H9 (cell line): ENCODE results near the gene WDR38. TPM values are rescaled to one million over a fixed set of nuclear protein-coding genes. Genes with fewer than 3 reads are reported as not detected.

Source experiments
- DNase-seq: peaks from one replicate; pipeline ENCODE4 v3.0.0-alpha.2; 2017
- H2AFZ ChIP-seq: one replicate; pipeline ENCODE4 v1.6.1; 2013; ENCODE audit warnings: mild to moderate bottlenecking, low read length, control low read depth, moderate library complexity
- H2AK5ac ChIP-seq: 2 replicates; pipeline ENCODE4 v1.6.1; 2013; ENCODE audit warnings: low read length, control low read depth, mixed read lengths; ENCODE audit not compliant: insufficient read length
- H2BK120ac ChIP-seq: one replicate; pipeline ENCODE4 v1.6.1; 2013; ENCODE audit warnings: low read depth, mild to moderate bottlenecking, low read length, control low read depth, inconsistent platforms; ENCODE audit not compliant: poor library complexity, severe bottlenecking
- H2BK12ac ChIP-seq: 2 replicates; pipeline ENCODE4 v1.6.1; 2013; ENCODE audit warnings: low read length, control low read depth, mixed read lengths, low read depth; ENCODE audit not compliant: insufficient read length
- H2BK15ac ChIP-seq: 2 replicates; pipeline ENCODE4 v1.6.1; 2013; ENCODE audit warnings: low read depth, low read length, control low read depth
- H2BK20ac ChIP-seq: one replicate; pipeline ENCODE4 v1.6.1; 2013; ENCODE audit warnings: low read depth, mild to moderate bottlenecking, low read length, control low read depth, inconsistent platforms; ENCODE audit not compliant: poor library complexity, severe bottlenecking
- H2BK5ac ChIP-seq: 2 replicates; pipeline ENCODE4 v1.6.1; 2013; ENCODE audit warnings: low read length, control low read depth, mixed read lengths; ENCODE audit not compliant: insufficient read length
- H3K14ac ChIP-seq: 2 replicates; pipeline ENCODE4 v1.6.1; 2013; ENCODE audit warnings: low read length, control low read depth; ENCODE audit not compliant: insufficient read depth
- H3K18ac ChIP-seq: 2 replicates; pipeline ENCODE4 v1.6.1; 2013; ENCODE audit warnings: low read depth, mild to moderate bottlenecking, mixed read lengths, low read length, control low read depth; ENCODE audit not compliant: insufficient read length
- H3K23ac ChIP-seq: 2 replicates; pipeline ENCODE4 v1.6.1; 2013; ENCODE audit warnings: low read length, control low read depth, mixed read lengths, low read depth; ENCODE audit not compliant: insufficient read length
- H3K23me2 ChIP-seq: 2 replicates; pipeline ENCODE4 v1.6.1; 2013; ENCODE audit warnings: low read depth, mild to moderate bottlenecking, mixed read lengths, low read length, control low read depth; ENCODE audit not compliant: insufficient read length, poor library complexity, severe bottlenecking
- H3K27ac ChIP-seq: 2 replicates; pipeline ENCODE4 v1.5.1; 2013; ENCODE audit warnings: low read length, control low read depth, mixed read lengths, low read depth; ENCODE audit not compliant: insufficient read length
- H3K27me3 ChIP-seq: 2 replicates; pipeline ENCODE4 v1.6.1; 2013; ENCODE audit warnings: low read length, control low read depth, inconsistent platforms; ENCODE audit not compliant: insufficient read depth
- H3K4ac ChIP-seq: 2 replicates; pipeline ENCODE4 v1.6.1; 2013; ENCODE audit warnings: low read depth, mild to moderate bottlenecking, control low read depth, inconsistent platforms, low read length, moderate library complexity
- H3K4me1 ChIP-seq: 2 replicates; pipeline ENCODE4 v1.6.1; 2013; ENCODE audit warnings: low read length, control low read depth, inconsistent platforms; ENCODE audit not compliant: insufficient read depth
- H3K4me2 ChIP-seq: 2 replicates; pipeline ENCODE4 v1.6.1; 2013; ENCODE audit warnings: low read length, control low read depth, mixed read lengths; ENCODE audit not compliant: insufficient read length, insufficient read depth
- H3K56ac ChIP-seq: 2 replicates; pipeline ENCODE4 v1.6.1; 2013; ENCODE audit warnings: low read depth, mild to moderate bottlenecking, mixed read lengths, low read length, control low read depth; ENCODE audit not compliant: insufficient read length
- H3K79me1 ChIP-seq: 2 replicates; pipeline ENCODE4 v1.6.1; 2013; ENCODE audit warnings: low read depth, mild to moderate bottlenecking, moderate library complexity, low read length, control low read depth, inconsistent platforms; ENCODE audit not compliant: insufficient read depth, poor library complexity, severe bottlenecking
- H3K79me2 ChIP-seq: 2 replicates; pipeline ENCODE4 v1.6.1; 2013; ENCODE audit warnings: low read length, control low read depth, inconsistent platforms; ENCODE audit not compliant: insufficient read depth
- H3K9ac ChIP-seq: 2 replicates; pipeline ENCODE4 v1.6.1; 2013; ENCODE audit warnings: low read length, control low read depth, mixed read lengths; ENCODE audit not compliant: insufficient read length; ENCODE audit errors: extremely low read depth
- H3K9me3 ChIP-seq: one replicate; pipeline ENCODE4 v1.6.1; 2013; ENCODE audit warnings: low read depth, low read length, inconsistent platforms; ENCODE audit not compliant: control insufficient read depth
- H3T11ph ChIP-seq: one replicate; pipeline ENCODE4 v1.6.1; 2013; ENCODE audit warnings: mild to moderate bottlenecking, low read length, control low read depth, inconsistent platforms
- H4K20me1 ChIP-seq: one replicate; pipeline ENCODE4 v1.6.1; 2013; ENCODE audit not compliant: control insufficient read depth, insufficient read length, insufficient read depth
- H4K5ac ChIP-seq: 2 replicates; pipeline ENCODE4 v1.6.1; 2013; ENCODE audit warnings: low read depth, mild to moderate bottlenecking, mixed read lengths, low read length, control low read depth; ENCODE audit not compliant: insufficient read length
- H4K8ac ChIP-seq: replicated peaks from 2 replicates; pipeline ENCODE4 v1.6.1; 2013; ENCODE audit warnings: low read length, control low read depth, mixed read lengths, low read depth; ENCODE audit not compliant: insufficient read length
- H4K91ac ChIP-seq: 2 replicates; pipeline ENCODE4 v1.6.1; 2013; ENCODE audit warnings: low read depth, mild to moderate bottlenecking, moderate library complexity, mixed read lengths, low read length, control low read depth; ENCODE audit not compliant: insufficient read length
- H3K27ac Mint-ChIP-seq, 3 experiments: 2 replicates in 2 of 3; 3 replicates in 1 of 3; pipeline ENCODE4 v1.8.0; 2020 to 2021; ENCODE audit warnings: mixed read lengths in 3 of 3, mild to moderate bottlenecking in 1 of 3, moderate library complexity in 1 of 3
- H3K27me3 Mint-ChIP-seq: 2 replicates; pipeline ENCODE4 v1.8.0; 2021; ENCODE audit warnings: low read depth, mild to moderate bottlenecking, moderate library complexity, mixed read lengths
- H3K36me3 Mint-ChIP-seq, 3 experiments: 2 replicates in 2 of 3; 3 replicates in 1 of 3; pipeline ENCODE4 v1.8.0; 2020 to 2021; ENCODE audit warnings: low read depth in 3 of 3, mixed read lengths in 3 of 3; ENCODE audit not compliant: insufficient read depth in 1 of 3
- H3K4me1 Mint-ChIP-seq, 2 experiments: 2 replicates each; pipeline ENCODE4 v1.8.0; 2020; ENCODE audit warnings: mixed read lengths in 2 of 2
- H3K4me3 Mint-ChIP-seq, 2 experiments: 2 replicates in 1 of 2; 3 replicates in 1 of 2; pipeline ENCODE4 v1.8.0; 2020 to 2021; ENCODE audit warnings: mild to moderate bottlenecking in 2 of 2, mixed read lengths in 2 of 2, moderate library complexity in 1 of 2
- H3K9me3 Mint-ChIP-seq, 2 experiments: 2 replicates in 1 of 2; 3 replicates in 1 of 2; pipeline ENCODE4 v1.8.0; 2020; ENCODE audit warnings: mild to moderate bottlenecking in 2 of 2, mixed read lengths in 2 of 2, moderate library complexity in 1 of 2
- CTCF ChIP-seq: fragments of 200-600 bp; sonication (generic); conservative IDR thresholded peaks from 3 replicates; pipeline ENCODE4 v1.8.0; 2021; ENCODE audit warnings: antibody characterized with exemption, mild to moderate bottlenecking
- WGBS: extraction: QIAGEN DNeasy Blood & Tissue Kit; methylation state at CpG from one replicate; pipeline ENCODE4 v1.1.7; 2013; ENCODE audit warnings: missing lambda C conversion rate, low lambda C conversion rate, mixed read lengths; ENCODE audit not compliant: insufficient read length; ENCODE audit errors: extremely low coverage; 5-methylcytosine and 5-hydroxymethylcytosine counted together
- total RNA-seq: library from RNA; stranded (reverse); gene quantifications from 2 replicates; pipeline ENCODE4 v1.2.1, GENCODE V29; 2021

The WDR38 gene
- total RNA-seq, 1 experiment from 2014 or later, result not detected

GRCh38 chr9:124854822-124855221 is 1.6 kb downstream of the WDR38 start:
- no peak overlapping the region for H3K56ac ChIP-seq
- no peak for DNase-seq
- peaks cover 3% of the 10 kb centered on the region; the same call in 1 of the 2 replicates for H3K4me1 ChIP-seq
- no peak overlapping the region for H3T11ph ChIP-seq
- Mint-ChIP-seq H3K9me3 (no peaks in the 10 kb centered on the region), H3K27me3 (no peaks in the 10 kb centered on the region; the same call in 1 of the 2 replicates), H3K27ac (peak overlapping the region in 2 of 3 experiments; percentile 39 to 48; a peak in 2 of 7 replicates), H3K4me1 (peaks cover 10 to 20% of the 10 kb centered on the region in 2 experiments), H3K4me3 (peak overlapping the region in 1 of 2 experiments; percentile 53; a peak in 1 of 5 replicates), H3K36me3 (peaks cover 27 to 33% (median 28%) of the 10 kb centered on the region in 3 experiments; a peak in 6 of 7 replicates)
- no peak overlapping the region for H2BK12ac ChIP-seq
- H4K20me1 ChIP-seq, result no peaks in the 10 kb centered on the region
- no peak overlapping the region for H3K18ac ChIP-seq
- H3K4ac ChIP-seq, result no peak overlapping the region
- H3K9ac ChIP-seq, result no peak overlapping the region
- no peak overlapping the region for H3K27ac ChIP-seq
- no peaks in the 10 kb centered on the region for H3K9me3 ChIP-seq
- H3K79me1 ChIP-seq, result peaks cover 4% of the 10 kb centered on the region
- no peaks in the 10 kb centered on the region for H3K27me3 ChIP-seq
- H3K23me2 ChIP-seq, result peaks cover 3% of the 10 kb centered on the region
- H4K5ac ChIP-seq, result no peak overlapping the region
- no peak overlapping the region for H3K14ac ChIP-seq
- H2BK120ac ChIP-seq, result no peak overlapping the region
- WGBS, result no CpG with 5 or more reads among the region's 7 CpGs
- H3K79me2 ChIP-seq, result peaks cover 3% of the 10 kb centered on the region; the same call in 1 of the 2 replicates
- no peak overlapping the region for H4K91ac ChIP-seq
- H2BK5ac ChIP-seq, result no peak overlapping the region
- no peak overlapping the region for H3K23ac ChIP-seq
- H2BK20ac ChIP-seq, result no peak overlapping the region
- H2BK15ac ChIP-seq, result no peak overlapping the region
- H3K4me2 ChIP-seq, result no peak overlapping the region
- no peak overlapping the region for H2AK5ac ChIP-seq
- no peak for TF ChIP-seq CTCF
- no peak overlapping the region for H2AFZ ChIP-seq
- H4K8ac ChIP-seq, result no peak overlapping the region
